Stomach (tissue), 19 donors: ENCODE measurements around the gene S1PR3. TPM values are rescaled to one million over a fixed set of nuclear protein-coding genes. Genes with fewer than 3 reads are reported as not detected.
"Not testable (repeated sequence)": the region's sequence is repeated elsewhere in the genome, so short reads cannot be mapped to it uniquely, and the experiment has no call there.

Experiments
- DNase-seq, 2 donors: peaks; one replicate each; pipeline versions ENCODE4 v3.0.0 to v3.0.0-alpha.2; 2013 to 2019
- H3K27ac ChIP-seq, 5 donors: fragments of 200-600 bp in 4 of 5; sonication (generic) in 4 of 5; one replicate each; pipeline ENCODE4 v1.5.1; 2013 to 2019; ENCODE audit warnings: mild to moderate bottlenecking in 1 of 5, moderate library complexity in 1 of 5
- H3K27me3 ChIP-seq, 3 donors: fragments of 200-600 bp; sonication (generic); one replicate each; pipeline ENCODE4 v1.5.1; 2017 to 2019; ENCODE audit warnings: mixed run types in 1 of 3
- H3K36me3 ChIP-seq, 4 donors: fragments of 200-600 bp; sonication (generic); 1 replicate in 3 of 4; 2 replicates in 1 of 4; pipeline ENCODE4 v1.5.1; 2016 to 2019
- H3K4me1 ChIP-seq, 4 donors: fragments of 200-600 bp; sonication (generic); one replicate each; pipeline ENCODE4 v1.5.1; 2016 to 2019
- H3K4me3 ChIP-seq, 4 donors: fragments of 200-600 bp; sonication (generic) in 3 of 4; one replicate each; pipeline ENCODE4 v1.5.1; 2016 to 2019; ENCODE audit warnings: mild to moderate bottlenecking in 1 of 4
- H3K9me3 ChIP-seq, 4 donors: fragments of 200-600 bp; sonication (generic); one replicate each; pipeline ENCODE4 v1.5.1; 2016 to 2019
- CTCF ChIP-seq, 7 experiments: fragments of 450-650 bp in 4 of 7; fragments of 200-600 bp in 3 of 7; sonication (generic) in 3 of 7; IDR thresholded peaks; one replicate each; pipeline ENCODE4 v1.5.1; 2016 to 2019; ENCODE audit warnings: antibody characterized with exemption in 7 of 7, control low read depth in 2 of 7, mild to moderate bottlenecking in 1 of 7
- EP300 ChIP-seq: sonication (generic); formaldehyde crosslinking; IDR thresholded peaks from one replicate; pipeline ENCODE4 v1.6.1; 2017; ENCODE audit warnings: antibody characterized with exemption
- POLR2A ChIP-seq, 4 donors: fragments of 450-650 bp; IDR thresholded peaks; one replicate each; pipeline ENCODE4 v1.6.1; 2016; ENCODE audit warnings: antibody characterized with exemption in 4 of 4, control low read depth in 2 of 4, mild to moderate bottlenecking in 1 of 4, moderate library complexity in 1 of 4
- POLR2AphosphoS5 ChIP-seq, 3 donors: sonication (generic); formaldehyde crosslinking; IDR thresholded peaks; one replicate each; pipeline ENCODE4 v1.6.1; 2016; ENCODE audit warnings: antibody characterized with exemption in 3 of 3
- WGBS, 5 donors: extraction: QIAGEN DNeasy Blood & Tissue Kit in 3 of 5; methylation state at CpG; one replicate each; pipeline versions ENCODE4 v1.1.5 to v1.1.7; 2013 to 2018; 5-methylcytosine and 5-hydroxymethylcytosine counted together
- intact Hi-C: fragments of 100-400 bp; cut with DNase I; formaldehyde crosslinking; loops from one replicate; pipeline ENCODE4 v1.15.1; 2023; ENCODE audit warnings: low total_unique reads
- long read RNA-seq, 10 donors: transcript quantifications; one replicate each; lab custom pipeline, GENCODE V29; 2026
- polyA plus RNA-seq, 3 donors: library from polyadenylated mRNA; stranded (reverse); fragments of 200-250 nt; gene quantifications; one replicate each; pipeline ENCODE4 v1.2.3, GENCODE V29; 2013
- total RNA-seq, 5 donors: library from RNA; depleted of rRNA; stranded (reverse); fragments of >200 nt; gene quantifications; one replicate each; pipeline versions ENCODE4 v1.1.0 to v1.2.3, GENCODE V29; 2014 to 2016
- donor health status: healthy with polysubstance abuse.
- donor health status: Bipolar disorder and iron deficiency.
- donor health status: healthy.

S1PR3 gene
- total RNA-seq, result 10 to 100 TPM in 3 of 5 donors, 1 to 10 TPM in 2; 1.2 to 12.5 (median 10.3) TPM
- polyA plus RNA-seq, result 1 to 10 TPM; 1.7 to 9.2 (median 5.1) TPM
- long read RNA-seq, donor 1, full-length matches to known transcripts, result 11 of 11 reads
- long read RNA-seq, donor 1, partial matches to known transcripts, result 0 of 11 reads
- long read RNA-seq, donor 1, other reads (novel, unspliced or antisense), result 0 of 11 reads
- long read RNA-seq, donor 2, full-length matches to known transcripts, result 10 of 10 reads
- long read RNA-seq, donor 2, partial matches to known transcripts, result 0 of 10 reads
- long read RNA-seq, donor 2, other reads (novel, unspliced or antisense), result 0 of 10 reads
- long read RNA-seq, donor 3, full-length matches to known transcripts, result 5 of 5 reads
- long read RNA-seq, donor 3, partial matches to known transcripts, result 0 of 5 reads
- long read RNA-seq, donor 3, other reads (novel, unspliced or antisense), result 0 of 5 reads
- long read RNA-seq, donor 4, full-length matches to known transcripts, result 1 of 1 reads
- long read RNA-seq, donor 4, partial matches to known transcripts, result 0 of 1 reads
- long read RNA-seq, donor 4, other reads (novel, unspliced or antisense), result 0 of 1 reads
- long read RNA-seq, donor 5, full-length matches to known transcripts, result 15 of 15 reads
- long read RNA-seq, donor 5, partial matches to known transcripts, result 0 of 15 reads
- long read RNA-seq, donor 5, other reads (novel, unspliced or antisense), result 0 of 15 reads
- long read RNA-seq, donor 6, full-length matches to known transcripts, result 23 of 23 reads
- long read RNA-seq, donor 6, partial matches to known transcripts, result 0 of 23 reads
- long read RNA-seq, donor 6, other reads (novel, unspliced or antisense), result 0 of 23 reads
- long read RNA-seq, donor 7, full-length matches to known transcripts, result 18 of 18 reads
- long read RNA-seq, donor 7, partial matches to known transcripts, result 0 of 18 reads
- long read RNA-seq, donor 7, other reads (novel, unspliced or antisense), result 0 of 18 reads
- long read RNA-seq, donor 8, full-length matches to known transcripts, result 11 of 11 reads
- long read RNA-seq, donor 8, partial matches to known transcripts, result 0 of 11 reads
- long read RNA-seq, donor 8, other reads (novel, unspliced or antisense), result 0 of 11 reads
- long read RNA-seq, donor 9, full-length matches to known transcripts, result 19 of 19 reads
- long read RNA-seq, donor 9, partial matches to known transcripts, result 0 of 19 reads
- long read RNA-seq, donor 9, other reads (novel, unspliced or antisense), result 0 of 19 reads
- long read RNA-seq, donor 10, full-length matches to known transcripts, result 2 of 2 reads
- long read RNA-seq, donor 10, partial matches to known transcripts, result 0 of 2 reads
- long read RNA-seq, donor 10, other reads (novel, unspliced or antisense), result 0 of 2 reads

GRCh38 chr9:88991066-88992034, at the start of gene S1PR3:
Gene S1PR3, plus strand, starts transcription at chr9:88991468. Its CDS starts 9,733 bp downstream, at chr9:89001201.
- intact Hi-C loops, result no loop called here
- Histone ChIP-seq H3K9me3 (no peaks in the 10 kb centered on the region), H3K4me3 (peak within 1 kb of the TSS; percentile 68 to 90 (median 85)), H3K36me3 (peaks cover 0 to 7% (median 3%) of the 10 kb centered on the region in 4 donors), H3K27ac (peak within 1 kb of the TSS; percentile 74 to 92 (median 88)), H3K4me1 (peaks cover 24 to 71% (median 40%) of the 10 kb centered on the region in 4 donors), H3K27me3 (peaks cover 0 to 13% (median 7%) of the 10 kb centered on the region in 3 donors)
- DNase-seq, result peak; percentile 64 to 84
- whole genome bisulfite sequencing, 5 donors, result 1% methylated on average over 47 to 91 of the region's 94 CpGs
- TF ChIP-seq POLR2AphosphoS5 (IDR thresholded peaks at IDR 0.05) (peak; percentile 32 to 65 (median 56)), EP300 (no peak), POLR2A (IDR thresholded peaks at IDR 0.05) (no peak), CTCF (IDR thresholded peaks at IDR 0.05) (no peak)

- H3K27ac ChIP-seq, result peak overlapping the region in 4 of 5 donors; percentile 26 to 66 (median 48)
- intact Hi-C loops, H3K36me3 ChIP-seq, H3K27me3 ChIP-seq, H3K9me3 ChIP-seq, H3K4me3 ChIP-seq: not testable (repeated sequence)
- WGBS, 5 donors, result 28 to 57% (median 47%) methylated on average over 4 to 5 of the region's 5 CpGs
- DNase-seq, result peak in 1 of 2 donors; percentile 40
- H3K4me1 ChIP-seq, result peaks cover 0 to 22% (median 7%) of the 10 kb centered on the region in 4 donors
Observed at GRCh38 chr9:88941586-88941985, 49.7 kb upstream of the S1PR3 start.

GRCh38 chr9:88942411-88942810, 48.9 kb upstream of the S1PR3 start:
- intact Hi-C loops, result no loop called here
- H3K4me1 ChIP-seq, result peaks cover 0 to 25% (median 7%) of the 10 kb centered on the region in 4 donors
- peak overlapping the region in 2 of 5 donors; percentile 26 to 34 for H3K27ac ChIP-seq
- TF ChIP-seq POLR2A (IDR thresholded peaks at IDR 0.05) (no peak), CTCF (IDR thresholded peaks at IDR 0.05) (no peak), POLR2AphosphoS5 (IDR thresholded peaks at IDR 0.05) (no peak), EP300 (no peak)
- H3K9me3 ChIP-seq, result no peaks in the 10 kb centered on the region
- H3K4me3 ChIP-seq, result no peak overlapping the region
- no peaks in the 10 kb centered on the region for H3K36me3 ChIP-seq
- no peaks in the 10 kb centered on the region for H3K27me3 ChIP-seq
- DNase-seq, result no peak
- 19 to 47% (median 31%) methylated on average over 1 of the region's 1 CpG for WGBS, 5 donors
